ENCODE data around the gene PALLD. TPM values are rescaled to one million over a fixed set of nuclear protein-coding genes. Genes with fewer than 3 reads are reported as not detected.

Gene PALLD
- total and polyA plus RNA-seq, 2 donors (not counting 3 experiments of a cell fraction or from before 2014, with no cell fraction given) = 13.4 to 48.2 TPM

- TF ChIP-seq EZH2 (IDR thresholded peaks at IDR 0.05; ENCODE audit: borderline replicate concordance, low read depth, low read length, severe bottlenecking) (no peak), MYC (IDR thresholded peaks at IDR 0.05; ENCODE audit: low read depth, low read length) (no peak), JUN (IDR thresholded peaks at IDR 0.05; ENCODE audit: borderline replicate concordance, insufficient read depth, insufficient read length, low read depth) (no peak), GATA2 (IDR thresholded peaks at IDR 0.05; ENCODE audit: insufficient read depth, insufficient read length, low read depth, low read length) (no peak), POLR2AphosphoS5 (IDR thresholded peaks at IDR 0.05; ENCODE audit: insufficient read depth, low read depth, low read length) (no peak), FOS (IDR thresholded peaks at IDR 0.05; ENCODE audit: borderline replicate concordance, insufficient read depth, low read length) (no peak), POLR2A (IDR thresholded peaks at IDR 0.05; ENCODE audit: low read depth, low read length) (no peak), CTCF (IDR thresholded peaks at IDR 0.05; ENCODE audit: extremely low read depth in 1 of 2, insufficient read depth in 1 of 2, low read depth in 1 of 2, low read length in 2 of 2) (no peak)
- TF ChIP-seq, protein P1, sequence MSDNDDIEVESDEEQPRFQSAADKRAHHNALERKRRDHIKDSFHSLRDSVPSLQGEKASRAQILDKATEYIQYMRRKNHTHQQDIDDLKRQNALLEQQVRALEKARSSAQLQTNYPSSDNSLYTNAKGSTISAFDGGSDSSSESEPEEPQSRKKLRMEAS (IDR thresholded peaks at IDR 0.05; ENCODE audit: insufficient read depth, insufficient read length) = no peak
- no TSS peak for BruUV-seq (replicated peaks)
- FAIRE-seq = no peak
- intact Hi-C loops (cut with micrococcal nuclease) (no loop called here), dilution Hi-C loops (cut with MboI; ENCODE audit: extremely low pct_ligation_motif_present, low sequenced_read_pairs) (no loop called here)
- Histone ChIP-seq H3K4me3 (replicated peaks in 1 of 3; ENCODE audit: insufficient read depth in 1 of 3, low read depth in 1 of 3, low read length in 3 of 3) (no peak overlapping the region), H4K20me1 (replicated peaks; ENCODE audit: control insufficient read depth, extremely low read depth, insufficient read depth, low read length) (peaks cover 2% of the 10 kb centered on the region), H3K4me1 (ENCODE audit: control insufficient read depth, extremely low read depth, insufficient read depth, low read length) (no peaks in the 10 kb centered on the region), H3K27ac (ENCODE audit: insufficient read depth, low read depth, low read length) (no peak overlapping the region), H3K79me2 (ENCODE audit: control insufficient read depth, insufficient read depth, low read length) (peaks cover 2% of the 10 kb centered on the region), H3K9ac (replicated peaks; ENCODE audit: extremely low read depth, insufficient read depth, low read length) (no peak overlapping the region), H3K9me3 (replicated peaks; ENCODE audit: control insufficient read depth, insufficient read depth, low read length) (no peaks in the 10 kb centered on the region), H3K36me3 (ENCODE audit: control insufficient read depth in 2 of 2, extremely low read depth in 1 of 2, insufficient read depth in 2 of 2, low read length in 2 of 2) (peaks cover 0 to 2% of the 10 kb centered on the region in 2 experiments), H3K27me3 (ENCODE audit: control insufficient read depth in 2 of 2, insufficient read depth in 2 of 2, low read length in 2 of 2) (no peaks in the 10 kb centered on the region), H3K4me2 (ENCODE audit: insufficient read depth, low read length) (no peak overlapping the region), H2AFZ (ENCODE audit: low read depth, low read length) (no peak overlapping the region), H3K9me1 (replicated peaks; ENCODE audit: control insufficient read depth, extremely low read depth, insufficient read depth, low read length) (no peaks in the 10 kb centered on the region)
- CTCF ChIA-PET = interaction anchor here (0.8 to 1.9 kb wide), 4 partner anchors 9 to 254 kb away, joined by 3 to 5 read pairs (median 4); no protein-coding TSS in a partner anchor
- POLR2A ChIA-PET = no interaction called here
- no peak for DNase-seq (ENCODE audit: low read depth, low spot score)
Measured at GRCh38 chr4:168839758-168840391, 343.0 kb downstream of the PALLD start.

Data from endothelial cell of umbilical vein (primary cell).